Transverse colon (tissue), 3 donors: ENCODE results near the gene FAM98C.

Source experiments
- POLR2A ChIP-seq: fragments of 450-650 bp; IDR thresholded peaks from one replicate; pipeline ENCODE4 v1.6.1; 2016; ENCODE audit warnings: antibody characterized with exemption, mild to moderate bottlenecking, moderate library complexity
- TF ChIP-seq, protein P1 (sequence below), 5 experiments: fragments of 200-600 bp in 3 of 5; fragments of 450-650 bp in 2 of 5; sonication (generic) in 3 of 5; IDR thresholded peaks; 1 replicate in 2 of 5; 2 replicates in 3 of 5; pipeline ENCODE4 v1.5.1; 2016 to 2017; ENCODE audit warnings: antibody characterized with exemption in 5 of 5, inconsistent platforms in 3 of 5, mild to moderate bottlenecking in 2 of 5, moderate library complexity in 1 of 5

DNA sequence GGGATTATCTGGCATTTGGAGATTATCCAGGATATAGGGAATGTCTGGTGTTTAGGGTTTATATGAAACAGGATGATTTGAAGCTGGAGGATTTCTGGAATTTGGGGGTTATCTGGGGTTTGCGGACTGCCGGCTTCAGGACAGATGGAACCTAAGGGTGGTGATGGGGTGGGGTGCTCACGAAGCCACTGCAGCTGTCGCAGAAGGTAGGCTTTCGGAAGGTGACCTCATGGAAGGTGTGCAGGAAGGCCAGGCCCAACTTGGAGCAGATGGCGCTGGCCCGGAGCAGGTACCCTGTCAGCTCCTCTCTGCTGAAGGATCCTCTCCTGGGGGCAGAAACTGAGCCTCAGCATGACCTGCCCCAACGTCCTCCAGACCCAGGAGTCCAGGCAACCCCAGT is 9.6 kb downstream of the FAM98C start:
- TF ChIP-seq, protein P1, sequence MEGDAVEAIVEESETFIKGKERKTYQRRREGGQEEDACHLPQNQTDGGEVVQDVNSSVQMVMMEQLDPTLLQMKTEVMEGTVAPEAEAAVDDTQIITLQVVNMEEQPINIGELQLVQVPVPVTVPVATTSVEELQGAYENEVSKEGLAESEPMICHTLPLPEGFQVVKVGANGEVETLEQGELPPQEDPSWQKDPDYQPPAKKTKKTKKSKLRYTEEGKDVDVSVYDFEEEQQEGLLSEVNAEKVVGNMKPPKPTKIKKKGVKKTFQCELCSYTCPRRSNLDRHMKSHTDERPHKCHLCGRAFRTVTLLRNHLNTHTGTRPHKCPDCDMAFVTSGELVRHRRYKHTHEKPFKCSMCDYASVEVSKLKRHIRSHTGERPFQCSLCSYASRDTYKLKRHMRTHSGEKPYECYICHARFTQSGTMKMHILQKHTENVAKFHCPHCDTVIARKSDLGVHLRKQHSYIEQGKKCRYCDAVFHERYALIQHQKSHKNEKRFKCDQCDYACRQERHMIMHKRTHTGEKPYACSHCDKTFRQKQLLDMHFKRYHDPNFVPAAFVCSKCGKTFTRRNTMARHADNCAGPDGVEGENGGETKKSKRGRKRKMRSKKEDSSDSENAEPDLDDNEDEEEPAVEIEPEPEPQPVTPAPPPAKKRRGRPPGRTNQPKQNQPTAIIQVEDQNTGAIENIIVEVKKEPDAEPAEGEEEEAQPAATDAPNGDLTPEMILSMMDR (IDR thresholded peaks at IDR 0.05) = no peak
- no peak for TF ChIP-seq POLR2A
